Prostate gland (tissue), 2 donors: ENCODE data around the gene RPSA.

Experiments used
- POLR2A ChIP-seq: fragments of 450-650 bp; IDR thresholded peaks from one replicate; pipeline ENCODE4 v1.6.1; 2016; ENCODE audit warnings: antibody characterized with exemption, mild to moderate bottlenecking
- POLR2AphosphoS5 ChIP-seq: sonication (generic); formaldehyde crosslinking; IDR thresholded peaks from one replicate; pipeline ENCODE4 v1.6.1; 2017; ENCODE audit warnings: antibody characterized with exemption
- TF ChIP-seq, protein P1 (sequence below), 4 experiments: fragments of 200-600 bp in 2 of 4; fragments of 450-650 bp in 2 of 4; sonication (generic) in 2 of 4; IDR thresholded peaks; 1 replicate in 3 of 4; 2 replicates in 1 of 4; pipeline ENCODE4 v1.5.1; 2016 to 2019; ENCODE audit warnings: antibody characterized with exemption in 4 of 4, mild to moderate bottlenecking in 2 of 4, moderate library complexity in 2 of 4

DNA sequence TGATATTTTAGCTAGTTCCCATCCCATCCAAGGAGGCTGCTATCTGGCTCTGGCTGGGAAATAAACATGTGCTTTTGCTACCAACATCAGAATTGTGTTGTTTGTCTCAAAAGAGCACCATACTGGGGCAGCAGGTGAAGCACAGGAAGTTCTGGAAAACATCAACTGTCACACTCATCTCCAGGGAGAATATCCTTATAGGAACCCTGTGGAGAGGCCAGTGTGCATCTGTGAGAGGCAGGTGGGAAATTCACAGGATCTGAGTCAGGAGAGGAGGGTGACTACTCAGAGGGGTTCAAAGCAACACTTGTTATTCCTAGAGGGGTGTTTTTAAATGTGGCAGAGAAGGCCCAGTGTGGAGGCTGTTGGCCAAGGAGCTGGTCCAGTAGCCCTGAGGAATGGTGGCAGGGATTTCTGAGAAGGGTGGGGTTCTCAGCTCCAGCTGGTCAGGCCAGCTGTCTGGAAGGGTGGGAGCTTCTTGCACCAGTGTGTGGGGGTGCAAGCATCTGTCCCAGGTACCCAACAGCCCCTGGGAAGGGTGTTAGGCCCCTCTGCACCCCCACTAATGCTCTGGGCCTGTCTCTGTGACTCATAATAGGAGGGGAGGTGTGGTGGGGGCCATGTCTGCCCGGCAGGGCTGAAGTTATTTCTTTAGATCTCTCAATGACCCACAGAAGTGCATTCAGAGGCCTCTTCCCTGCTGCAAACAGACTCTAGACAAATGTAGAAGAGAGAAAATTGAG lies 28.7 kb downstream of the RPSA start:
- TF ChIP-seq, protein P1, sequence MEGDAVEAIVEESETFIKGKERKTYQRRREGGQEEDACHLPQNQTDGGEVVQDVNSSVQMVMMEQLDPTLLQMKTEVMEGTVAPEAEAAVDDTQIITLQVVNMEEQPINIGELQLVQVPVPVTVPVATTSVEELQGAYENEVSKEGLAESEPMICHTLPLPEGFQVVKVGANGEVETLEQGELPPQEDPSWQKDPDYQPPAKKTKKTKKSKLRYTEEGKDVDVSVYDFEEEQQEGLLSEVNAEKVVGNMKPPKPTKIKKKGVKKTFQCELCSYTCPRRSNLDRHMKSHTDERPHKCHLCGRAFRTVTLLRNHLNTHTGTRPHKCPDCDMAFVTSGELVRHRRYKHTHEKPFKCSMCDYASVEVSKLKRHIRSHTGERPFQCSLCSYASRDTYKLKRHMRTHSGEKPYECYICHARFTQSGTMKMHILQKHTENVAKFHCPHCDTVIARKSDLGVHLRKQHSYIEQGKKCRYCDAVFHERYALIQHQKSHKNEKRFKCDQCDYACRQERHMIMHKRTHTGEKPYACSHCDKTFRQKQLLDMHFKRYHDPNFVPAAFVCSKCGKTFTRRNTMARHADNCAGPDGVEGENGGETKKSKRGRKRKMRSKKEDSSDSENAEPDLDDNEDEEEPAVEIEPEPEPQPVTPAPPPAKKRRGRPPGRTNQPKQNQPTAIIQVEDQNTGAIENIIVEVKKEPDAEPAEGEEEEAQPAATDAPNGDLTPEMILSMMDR (IDR thresholded peaks at IDR 0.05): no peak
- TF ChIP-seq POLR2AphosphoS5 (no peak), POLR2A (no peak)
